ENCODE results near the gene USP30. TPM values are rescaled to one million over a fixed set of nuclear protein-coding genes. Genes with fewer than 3 reads are reported as not detected.

USP30 gene
- total RNA-seq, 1 experiment from 2014 or later = 7.8 TPM

- WGBS (ENCODE audit: extremely low coverage, insufficient read length, low lambda C conversion rate) = no CpG with 5 or more reads among the region's 12 CpGs
- H3K36me3 Mint-ChIP-seq (ENCODE audit: insufficient read depth in 1 of 3, low read depth in 3 of 3) = peaks cover 44 to 58% (median 57%) of the 10 kb centered on the region in 3 experiments
Observed at GRCh38 chr12:109099431-109100020, 47.1 kb downstream of the USP30 start.

More at GRCh38 chr12:109099431-109100020, 47.1 kb downstream of the USP30 start:
- Histone ChIP-seq H2BK12ac (ENCODE audit: insufficient read length, low read depth, low read length) (no peak overlapping the region), H2BK120ac (ENCODE audit: low read depth, low read length, poor library complexity, severe bottlenecking) (no peak overlapping the region), H3K23me2 (ENCODE audit: insufficient read length, low read depth, low read length, poor library complexity, severe bottlenecking) (peaks cover 10% of the 10 kb centered on the region), H4K8ac (replicated peaks; ENCODE audit: insufficient read length, low read depth, low read length) (no peak overlapping the region), H2BK5ac (ENCODE audit: insufficient read length, low read length) (no peak overlapping the region), H3K4ac (ENCODE audit: low read depth, low read length) (no peak overlapping the region), H3T11ph (ENCODE audit: low read length) (no peak overlapping the region), H2BK15ac (ENCODE audit: low read depth, low read length) (no peak overlapping the region), H3K4me1 (ENCODE audit: insufficient read depth, low read length) (no peaks in the 10 kb centered on the region), H2BK20ac (ENCODE audit: low read depth, low read length, poor library complexity, severe bottlenecking) (no peak overlapping the region), H2AK5ac (ENCODE audit: insufficient read length, low read length) (no peak overlapping the region), H3K56ac (ENCODE audit: insufficient read length, low read depth, low read length) (no peak overlapping the region), H4K5ac (ENCODE audit: insufficient read length, low read depth, low read length) (no peak overlapping the region), H4K20me1 (ENCODE audit: control insufficient read depth, insufficient read depth, insufficient read length) (no peaks in the 10 kb centered on the region), H2AFZ (ENCODE audit: low read length) (no peak overlapping the region), H3K9me3 (ENCODE audit: control insufficient read depth, low read depth, low read length) (no peaks in the 10 kb centered on the region), H3K18ac (ENCODE audit: insufficient read length, low read depth, low read length) (no peak overlapping the region), H3K14ac (ENCODE audit: insufficient read depth, low read length) (no peak overlapping the region), H3K9ac (ENCODE audit: extremely low read depth, insufficient read length, low read length) (no peak overlapping the region), H3K4me2 (ENCODE audit: insufficient read depth, insufficient read length, low read length) (peak overlapping the region; percentile 85), H4K91ac (ENCODE audit: insufficient read length, low read depth, low read length) (no peak overlapping the region), H3K27ac (ENCODE audit: insufficient read length, low read depth, low read length) (no peak overlapping the region), H3K79me2 (ENCODE audit: insufficient read depth, low read length) (peaks cover 5% of the 10 kb centered on the region; the same call in 1 of the 2 replicates), H3K23ac (ENCODE audit: insufficient read length, low read depth, low read length) (no peak overlapping the region), H3K79me1 (ENCODE audit: insufficient read depth, low read depth, low read length, poor library complexity, severe bottlenecking) (peaks cover 8% of the 10 kb centered on the region), H3K27me3 (ENCODE audit: insufficient read depth, low read length) (no peaks in the 10 kb centered on the region)
- H3K9me3 Mint-ChIP-seq = no peaks in the 10 kb centered on the region
- no peak overlapping the region for H3K27ac Mint-ChIP-seq
- DNase-seq = no peak
- H3K27me3 Mint-ChIP-seq (ENCODE audit: low read depth) = no peaks in the 10 kb centered on the region
- TF ChIP-seq CTCF (conservative IDR thresholded peaks at IDR 0.05) = no peak
- H3K4me3 Mint-ChIP-seq = peak overlapping the region; percentile 86 to 89
- H3K4me1 Mint-ChIP-seq = peaks cover 2 to 13% of the 10 kb centered on the region in 2 experiments
